Neural progenitor cell (in vitro differentiated cells): Measurements from ENCODE around the gene RNF169. TPM values are rescaled to one million over a fixed set of nuclear protein-coding genes. Genes with fewer than 3 reads are reported as not detected.

ENCODE experiments used
- DNase-seq: peaks from one replicate; pipeline ENCODE4 v3.0.0-alpha.2; 2016; ENCODE audit warnings: low spot score
- H2AFZ ChIP-seq: fragments of 200-600 bp; sonication (generic); replicated peaks from 2 replicates; pipeline ENCODE4 v1.6.1; 2016; ENCODE audit warnings: antibody characterized with exemption
- H3F3A ChIP-seq: fragments of 200-600 bp; sonication (generic); 2 replicates; pipeline ENCODE4 v1.6.1; 2016; ENCODE audit warnings: antibody characterized with exemption, low read depth
- H3K27ac ChIP-seq: fragments of 200-600 bp; sonication (generic); 2 replicates; pipeline ENCODE4 v1.5.1; 2016; ENCODE audit warnings: mild to moderate bottlenecking
- H3K27me3 ChIP-seq: fragments of 200-600 bp; sonication (generic); 2 replicates; pipeline ENCODE4 v1.6.1; 2016; ENCODE audit warnings: mild to moderate bottlenecking, moderate library complexity
- H3K36me3 ChIP-seq: fragments of 200-600 bp; sonication (generic); 2 replicates; pipeline ENCODE4 v1.5.1; 2016
- H3K4me1 ChIP-seq: fragments of 200-600 bp; sonication (generic); 2 replicates; pipeline ENCODE4 v1.6.1; 2016; ENCODE audit warnings: mixed run types
- H3K4me2 ChIP-seq: fragments of 200-600 bp; sonication (generic); 2 replicates; pipeline ENCODE4 v1.6.1; 2016
- H3K4me3 ChIP-seq: fragments of 200-600 bp; sonication (generic); 2 replicates; pipeline ENCODE4 v1.5.1; 2016
- H3K79me2 ChIP-seq: fragments of 200-600 bp; sonication (generic); 2 replicates; pipeline ENCODE4 v1.6.1; 2016; ENCODE audit warnings: low read depth
- H3K9ac ChIP-seq: fragments of 200-600 bp; sonication (generic); 2 replicates; pipeline ENCODE4 v1.6.1; 2016
- H3K9me3 ChIP-seq: fragments of 200-600 bp; sonication (generic); 2 replicates; pipeline ENCODE4 v1.5.1; 2016; ENCODE audit warnings: low read depth
- H4K20me1 ChIP-seq: fragments of 200-600 bp; sonication (generic); 2 replicates; pipeline ENCODE4 v1.6.1; 2016; ENCODE audit warnings: low read depth
- H3K27ac Mint-ChIP-seq: 3 replicates; pipeline ENCODE4 v1.8.0; 2021; ENCODE audit warnings: mixed read lengths
- H3K27me3 Mint-ChIP-seq: 2 replicates; pipeline ENCODE4 v1.8.0; 2022; ENCODE audit warnings: low read depth, mild to moderate bottlenecking, inconsistent platforms, moderate library complexity, mixed read lengths; ENCODE audit not compliant: insufficient read depth
- H3K36me3 Mint-ChIP-seq: 3 replicates; pipeline ENCODE4 v1.8.0; 2021; ENCODE audit warnings: mixed read lengths
- H3K4me1 Mint-ChIP-seq: 3 replicates; pipeline ENCODE4 v1.8.0; 2021; ENCODE audit warnings: mixed read lengths
- H3K4me3 Mint-ChIP-seq: 3 replicates; pipeline ENCODE4 v1.8.0; 2021; ENCODE audit warnings: mild to moderate bottlenecking, moderate library complexity, mixed read lengths
- H3K9me3 Mint-ChIP-seq: 3 replicates; pipeline ENCODE4 v1.8.0; 2020; ENCODE audit warnings: mixed read lengths
- CTCF ChIP-seq: fragments of 200-600 bp; sonication (generic); IDR thresholded peaks from 2 replicates; pipeline ENCODE4 v1.5.1; 2017; ENCODE audit warnings: antibody characterized with exemption, mild to moderate bottlenecking
- EZH2 ChIP-seq: fragments of 200-600 bp; sonication (generic); IDR thresholded peaks from 2 replicates; pipeline ENCODE4 v1.6.1; 2017; ENCODE audit warnings: antibody characterized with exemption, mild to moderate bottlenecking, moderate library complexity
- EZH2phosphoT487 ChIP-seq: fragments of 200-600 bp; sonication (generic); IDR thresholded peaks from 2 replicates; pipeline ENCODE4 v1.6.1; 2017; ENCODE audit warnings: antibody characterized with exemption
- total RNA-seq: library from RNA; depleted of rRNA; stranded (reverse); fragments of >200 nt; gene quantifications from 2 replicates; pipeline ENCODE4 v1.2.3, GENCODE V29; 2015; ENCODE audit warnings: low replicate concordance

RNF169 gene
- total RNA-seq, 1 donor from 2014 or later, result 30.2 TPM

- no peak overlapping the region for H3K9ac ChIP-seq
- H3K4me2 ChIP-seq, result no peak overlapping the region
- H4K20me1 ChIP-seq, result no peaks in the 10 kb centered on the region
- no peak overlapping the region for H3K4me3 Mint-ChIP-seq
- H3K9me3 Mint-ChIP-seq, result no peaks in the 10 kb centered on the region
- H3K36me3 ChIP-seq, result peaks cover 6% of the 10 kb centered on the region
- no peaks in the 10 kb centered on the region for H3F3A ChIP-seq
- no peak overlapping the region for H3K27ac Mint-ChIP-seq
- no peaks in the 10 kb centered on the region for H3K4me1 ChIP-seq
- H3K4me1 Mint-ChIP-seq, result no peaks in the 10 kb centered on the region
- no peaks in the 10 kb centered on the region for H3K9me3 ChIP-seq
- H3K27me3 Mint-ChIP-seq, result peaks cover 2% of the 10 kb centered on the region
- H3K79me2 ChIP-seq, result no peaks in the 10 kb centered on the region
- no peak overlapping the region for H2AFZ ChIP-seq
- H3K4me3 ChIP-seq, result no peak overlapping the region
- TF ChIP-seq EZH2phosphoT487 (no peak), EZH2 (no peak), CTCF (no peak)
- H3K27me3 ChIP-seq, result no peaks in the 10 kb centered on the region
- H3K36me3 Mint-ChIP-seq, result peaks cover 45% of the 10 kb centered on the region
- no peak for DNase-seq
- no peak overlapping the region for H3K27ac ChIP-seq
Measured at GRCh38 chr11:74838188-74838587, 89.5 kb downstream of the RNF169 start.

- H2AFZ ChIP-seq, result no peak overlapping the region
- no peaks in the 10 kb centered on the region for H3K4me1 Mint-ChIP-seq
Measured at GRCh38 chr11:74839446-74839845, 90.8 kb downstream of the RNF169 start.

GRCh38 chr11:74839971-74840370 lies 91.3 kb downstream of the RNF169 start:
- no peak overlapping the region for H3K4me3 ChIP-seq
- no peaks in the 10 kb centered on the region for H3K4me1 Mint-ChIP-seq
- H3K9me3 ChIP-seq, result no peaks in the 10 kb centered on the region
- H3K4me1 ChIP-seq, result no peaks in the 10 kb centered on the region
- no peak for TF ChIP-seq EZH2
- TF ChIP-seq EZH2phosphoT487, result no peak
- H4K20me1 ChIP-seq, result no peaks in the 10 kb centered on the region
- H3K36me3 ChIP-seq, result peaks cover 5% of the 10 kb centered on the region
- no peak overlapping the region for H3K4me2 ChIP-seq
- H3K27ac ChIP-seq, result no peak overlapping the region
- no peaks in the 10 kb centered on the region for H3F3A ChIP-seq
- no peak for DNase-seq
- no peaks in the 10 kb centered on the region for H3K27me3 ChIP-seq
- H2AFZ ChIP-seq, result no peak overlapping the region
- H3K4me3 Mint-ChIP-seq, result no peak overlapping the region
- H3K9me3 Mint-ChIP-seq, result no peaks in the 10 kb centered on the region
- H3K9ac ChIP-seq, result no peak overlapping the region
- H3K27me3 Mint-ChIP-seq, result peaks cover 4% of the 10 kb centered on the region
- H3K36me3 Mint-ChIP-seq, result peaks cover 43% of the 10 kb centered on the region
- no peaks in the 10 kb centered on the region for H3K79me2 ChIP-seq
- H3K27ac Mint-ChIP-seq, result no peak overlapping the region

More at GRCh38 chr11:74839446-74839845, 90.8 kb downstream of the RNF169 start:
- TF ChIP-seq EZH2phosphoT487 (no peak), EZH2 (no peak), CTCF (no peak)
- Mint-ChIP-seq H3K27ac (no peak overlapping the region), H3K9me3 (no peaks in the 10 kb centered on the region), H3K4me3 (no peak overlapping the region), H3K36me3 (peaks cover 46% of the 10 kb centered on the region), H3K27me3 (peaks cover 4% of the 10 kb centered on the region)
- Histone ChIP-seq H3K9me3 (no peaks in the 10 kb centered on the region), H4K20me1 (no peaks in the 10 kb centered on the region), H3K79me2 (no peaks in the 10 kb centered on the region), H3K9ac (no peak overlapping the region), H3K27ac (no peak overlapping the region), H3F3A (no peaks in the 10 kb centered on the region), H3K4me3 (no peak overlapping the region), H3K4me2 (no peak overlapping the region), H3K4me1 (no peaks in the 10 kb centered on the region), H3K36me3 (peaks cover 6% of the 10 kb centered on the region), H3K27me3 (no peaks in the 10 kb centered on the region)
- no peak for DNase-seq

- H3K27me3 Mint-ChIP-seq, result peaks cover 4% of the 10 kb centered on the region
- no peak overlapping the region for H3K9ac ChIP-seq
- no peaks in the 10 kb centered on the region for H3K4me1 Mint-ChIP-seq
- DNase-seq, result no peak
- no peak overlapping the region for H3K4me2 ChIP-seq
- H3K27me3 ChIP-seq, result no peaks in the 10 kb centered on the region
- no peaks in the 10 kb centered on the region for H3F3A ChIP-seq
- H3K27ac ChIP-seq, result no peak overlapping the region
- H4K20me1 ChIP-seq, result no peaks in the 10 kb centered on the region
- no peaks in the 10 kb centered on the region for H3K9me3 ChIP-seq
- H2AFZ ChIP-seq, result no peak overlapping the region
- no peak overlapping the region for H3K4me3 Mint-ChIP-seq
- peaks cover 41% of the 10 kb centered on the region for H3K36me3 Mint-ChIP-seq
- TF ChIP-seq EZH2 (no peak), EZH2phosphoT487 (no peak), CTCF (no peak)
- H3K9me3 Mint-ChIP-seq, result no peaks in the 10 kb centered on the region
- peaks cover under 1% of the 10 kb centered on the region for H3K36me3 ChIP-seq
- no peaks in the 10 kb centered on the region for H3K79me2 ChIP-seq
- no peaks in the 10 kb centered on the region for H3K4me1 ChIP-seq
- H3K27ac Mint-ChIP-seq, result no peak overlapping the region
- H3K4me3 ChIP-seq, result no peak overlapping the region
Measured at GRCh38 chr11:74840486-74840885, 91.8 kb downstream of the RNF169 start.
